Progenitor cell of endocrine pancreas (in vitro differentiated cells): Measurements from ENCODE around the gene ZNF408. TPM values are rescaled to one million over a fixed set of nuclear protein-coding genes. Genes with fewer than 3 reads are reported as not detected.

ENCODE experiments used
- DNase-seq: peaks from one replicate; pipeline ENCODE4 v3.0.0; 2021; ENCODE audit warnings: low spot score; ENCODE audit not compliant: unreplicated experiment
- H3K27ac Mint-ChIP-seq: 2 replicates; pipeline ENCODE4 v1.8.0; 2021; ENCODE audit warnings: mild to moderate bottlenecking, moderate library complexity, mixed read lengths
- H3K27me3 Mint-ChIP-seq: 2 replicates; pipeline ENCODE4 v1.8.0; 2021; ENCODE audit warnings: mixed read lengths
- H3K36me3 Mint-ChIP-seq: 2 replicates; pipeline ENCODE4 v1.8.0; 2022; ENCODE audit warnings: mixed read lengths; ENCODE audit not compliant: insufficient read depth
- H3K4me1 Mint-ChIP-seq: 2 replicates; pipeline ENCODE4 v1.8.0; 2021; ENCODE audit warnings: low read depth, mixed read lengths
- H3K4me3 Mint-ChIP-seq: 2 replicates; pipeline ENCODE4 v1.8.0; 2021; ENCODE audit warnings: low read depth, mild to moderate bottlenecking, moderate library complexity, mixed read lengths
- H3K9me3 Mint-ChIP-seq: 2 replicates; pipeline ENCODE4 v1.8.0; 2021; ENCODE audit warnings: low read depth, mixed read lengths
- CTCF ChIP-seq: fragments of 200-600 bp; sonication (generic); IDR thresholded peaks from one replicate; pipeline ENCODE4 v1.5.0; 2021; ENCODE audit warnings: antibody characterized with exemption, mild to moderate bottlenecking; ENCODE audit not compliant: unreplicated experiment
- total RNA-seq: library from RNA; stranded (reverse); gene quantifications from 2 replicates; pipeline ENCODE4 v1.2.1, GENCODE V29; 2021

Gene ZNF408
- total RNA-seq, 1 donor from 2014 or later = 11.6 TPM

DNA sequence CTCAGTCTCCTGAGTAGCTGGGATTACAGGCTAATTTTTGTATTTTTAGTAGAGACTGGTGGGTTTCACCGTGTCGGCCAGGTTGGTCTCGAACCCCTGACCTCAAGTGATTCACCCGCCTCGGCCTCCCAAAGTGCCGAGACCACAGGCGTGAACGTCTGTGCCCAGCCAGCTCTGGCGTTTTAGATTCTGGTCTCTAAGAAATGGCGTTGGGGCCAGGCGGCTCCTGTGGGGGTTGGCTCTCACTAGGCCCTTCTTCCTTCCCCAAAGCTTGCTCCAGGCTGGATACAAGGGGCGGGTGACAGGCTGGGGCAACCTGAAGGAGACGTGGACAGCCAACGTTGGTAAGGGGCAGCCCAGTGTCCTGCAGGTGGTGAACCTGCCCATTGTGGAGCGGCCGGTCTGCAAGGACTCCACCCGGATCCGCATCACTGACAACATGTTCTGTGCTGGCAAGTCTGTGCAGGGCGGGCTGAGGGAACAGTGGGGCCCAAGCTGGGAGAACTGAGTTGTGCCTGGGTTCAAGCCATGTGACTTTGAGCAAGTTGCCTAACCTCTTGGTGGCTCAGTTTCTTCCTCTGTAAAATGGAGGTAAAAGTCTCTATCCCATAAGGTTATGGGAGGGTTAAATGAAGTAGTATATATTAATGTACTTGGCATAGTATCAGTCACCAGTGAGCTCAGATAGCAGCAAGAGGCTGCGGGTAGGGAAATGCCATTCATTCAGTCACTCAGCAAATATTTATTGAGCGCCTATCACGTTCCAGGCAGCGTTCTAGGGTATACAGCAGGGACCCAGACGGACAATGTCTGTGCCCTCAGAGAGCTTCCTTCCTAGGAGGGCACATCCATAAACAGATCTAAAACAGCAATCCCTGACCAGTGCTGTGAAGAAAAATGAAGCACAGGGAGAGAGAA is 28.5 kb downstream of the ZNF408 start:
- Mint-ChIP-seq H3K9me3 (no peaks in the 10 kb centered on the region), H3K27ac (no peak overlapping the region), H3K4me1 (peaks cover 2% of the 10 kb centered on the region), H3K36me3 (peaks cover 1% of the 10 kb centered on the region), H3K27me3 (no peaks in the 10 kb centered on the region), H3K4me3 (no peak overlapping the region)
- DNase-seq = no peak
- TF ChIP-seq CTCF = no peak

DNA sequence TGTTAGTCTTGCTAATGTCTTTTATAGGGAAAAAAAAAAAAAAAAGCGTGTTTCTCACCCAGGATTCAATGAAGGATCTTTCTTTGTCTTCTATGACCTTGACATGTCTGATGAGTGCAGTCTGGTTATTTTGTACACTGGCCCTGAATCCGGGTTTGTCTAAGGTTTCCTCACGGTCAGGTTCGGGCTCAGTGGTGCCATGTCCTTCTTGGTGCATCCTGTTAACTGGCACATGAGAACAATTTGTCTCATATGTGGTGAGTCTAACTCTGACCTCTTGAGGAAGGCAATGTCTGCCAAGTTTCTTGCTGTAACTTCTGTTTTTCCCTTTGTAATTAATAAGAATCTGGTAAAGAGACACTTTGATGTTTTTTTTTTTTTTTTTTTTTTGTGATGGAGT is 30.7 kb downstream of the ZNF408 start:
- Mint-ChIP-seq H3K9me3 (no peaks in the 10 kb centered on the region), H3K27ac (no peak overlapping the region), H3K36me3 (peaks cover 4% of the 10 kb centered on the region), H3K4me3 (no peak overlapping the region), H3K4me1 (no peaks in the 10 kb centered on the region), H3K27me3 (no peaks in the 10 kb centered on the region)
- DNase-seq = no peak
- no peak for TF ChIP-seq CTCF

- Mint-ChIP-seq H3K9me3 (no peaks in the 10 kb centered on the region), H3K27ac (no peak overlapping the region), H3K36me3 (peaks cover 7% of the 10 kb centered on the region), H3K27me3 (no peaks in the 10 kb centered on the region), H3K4me3 (no peak overlapping the region), H3K4me1 (no peaks in the 10 kb centered on the region)
- TF ChIP-seq CTCF = no peak
- no peak for DNase-seq
Measured at GRCh38 chr11:46733234-46733633, 32.4 kb downstream of the ZNF408 start.

DNA sequence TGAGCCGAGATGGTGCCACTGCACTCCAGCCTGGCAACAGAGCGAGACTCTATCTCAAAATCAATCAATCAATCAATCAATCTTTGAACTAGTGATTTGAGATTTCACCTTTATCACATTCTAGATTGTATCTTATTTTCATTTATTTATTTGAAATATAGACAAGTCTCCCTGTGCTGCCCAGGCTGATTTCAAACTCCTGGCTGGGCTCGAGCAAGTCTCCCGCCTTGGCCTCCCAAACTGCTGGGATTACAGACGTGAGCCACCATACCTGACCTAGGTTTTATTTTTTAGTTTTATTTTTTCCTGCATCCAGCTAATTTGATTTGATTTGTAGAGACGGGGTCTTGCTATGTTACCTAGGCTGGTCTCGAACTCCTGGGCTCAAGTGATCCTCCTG is 35.3 kb downstream of the ZNF408 start:
- Mint-ChIP-seq H3K27me3 (no peaks in the 10 kb centered on the region), H3K27ac (no peak overlapping the region), H3K4me1 (no peaks in the 10 kb centered on the region), H3K4me3 (no peak overlapping the region), H3K9me3 (no peaks in the 10 kb centered on the region), H3K36me3 (peaks cover 18% of the 10 kb centered on the region)
- TF ChIP-seq CTCF = no peak
- no peak for DNase-seq

- H3K9me3 Mint-ChIP-seq = no peaks in the 10 kb centered on the region
- no peaks in the 10 kb centered on the region for H3K27me3 Mint-ChIP-seq
- no peak for DNase-seq
- H3K27ac Mint-ChIP-seq = no peak overlapping the region
- no peaks in the 10 kb centered on the region for H3K4me1 Mint-ChIP-seq
- H3K36me3 Mint-ChIP-seq = peaks cover 23% of the 10 kb centered on the region
- H3K4me3 Mint-ChIP-seq = no peak overlapping the region
- TF ChIP-seq CTCF = no peak
Measured at GRCh38 chr11:46736615-46737014, 35.8 kb downstream of the ZNF408 start.
